Uterus (tissue), 4 donors: ENCODE data around the gene LORICRIN. TPM values are rescaled to one million over a fixed set of nuclear protein-coding genes. Genes with fewer than 3 reads are reported as not detected.

Source experiments
- DNase-seq, 2 donors: peaks; one replicate each; pipeline ENCODE4 v3.0.0-alpha.2; 2019 to 2020
- H3K27ac ChIP-seq, 2 donors: fragments of 200-600 bp; sonication (generic); 1 replicate in 1 of 2; 2 replicates in 1 of 2; pipeline ENCODE4 v1.5.1; 2016 to 2018
- H3K27me3 ChIP-seq, 2 donors: fragments of 200-600 bp; sonication (generic); one replicate each; pipeline ENCODE4 v1.5.1; 2018 to 2019; ENCODE audit warnings: control low read depth in 1 of 2
- H3K36me3 ChIP-seq, 2 donors: fragments of 200-600 bp; sonication (generic); one replicate each; pipeline ENCODE4 v1.5.1; 2019; ENCODE audit warnings: control low read depth in 1 of 2
- H3K4me1 ChIP-seq, 2 donors: fragments of 200-600 bp; sonication (generic); one replicate each; pipeline ENCODE4 v1.5.1; 2018 to 2019; ENCODE audit warnings: control low read depth in 1 of 2
- H3K4me3 ChIP-seq, 2 donors: fragments of 200-600 bp; sonication (generic); 1 replicate in 1 of 2; 2 replicates in 1 of 2; pipeline ENCODE4 v1.5.1; 2018 to 2019; ENCODE audit warnings: mild to moderate bottlenecking in 1 of 2
- H3K9me3 ChIP-seq, 2 donors: fragments of 200-600 bp; sonication (generic); one replicate each; pipeline ENCODE4 v1.5.1; 2019; ENCODE audit warnings: control low read depth in 1 of 2
- POLR2A ChIP-seq, 2 donors: fragments of 450-650 bp; IDR thresholded peaks; one replicate each; pipeline ENCODE4 v1.6.1; 2016; ENCODE audit warnings: antibody characterized with exemption in 2 of 2, mild to moderate bottlenecking in 1 of 2, moderate library complexity in 1 of 2
- intact Hi-C: fragments of 100-400 bp; cut with DNase I; formaldehyde crosslinking; loops from one replicate; pipeline ENCODE4 v1.15.1; 2023; ENCODE audit warnings: low total_unique reads
- total RNA-seq, 4 donors: library from RNA; depleted of rRNA in 3 of 4; stranded (reverse); fragments of >200 nt in 3 of 4; gene quantifications; one replicate each; pipeline versions ENCODE4 v1.1.0 to v1.2.4, GENCODE V29; 2014 to 2023
- TF ChIP-seq, protein P1 (sequence below), 4 experiments: fragments of 200-600 bp in 2 of 4; fragments of 450-650 bp in 2 of 4; sonication (generic) in 2 of 4; IDR thresholded peaks; one replicate each; pipeline ENCODE4 v1.5.1; 2016 to 2019; ENCODE audit warnings: antibody characterized with exemption in 4 of 4, mild to moderate bottlenecking in 2 of 4, moderate library complexity in 1 of 4
- donor health status: DM: yes; HTN: yes; CAD: no.

LORICRIN gene
- total RNA-seq, 4 donors from 2014 or later = not detected

GRCh38 chr1:153288634-153289275 lies 29.3 kb downstream of the LORICRIN start:
- H3K4me1 ChIP-seq = no peaks in the 10 kb centered on the region
- no peaks in the 10 kb centered on the region for H3K27me3 ChIP-seq
- H3K36me3 ChIP-seq = no peaks in the 10 kb centered on the region
- H3K4me3 ChIP-seq = no peak overlapping the region
- no peak overlapping the region for H3K27ac ChIP-seq
- no peaks in the 10 kb centered on the region for H3K9me3 ChIP-seq
- TF ChIP-seq POLR2A (IDR thresholded peaks at IDR 0.05) = no peak
- TF ChIP-seq, protein P1, sequence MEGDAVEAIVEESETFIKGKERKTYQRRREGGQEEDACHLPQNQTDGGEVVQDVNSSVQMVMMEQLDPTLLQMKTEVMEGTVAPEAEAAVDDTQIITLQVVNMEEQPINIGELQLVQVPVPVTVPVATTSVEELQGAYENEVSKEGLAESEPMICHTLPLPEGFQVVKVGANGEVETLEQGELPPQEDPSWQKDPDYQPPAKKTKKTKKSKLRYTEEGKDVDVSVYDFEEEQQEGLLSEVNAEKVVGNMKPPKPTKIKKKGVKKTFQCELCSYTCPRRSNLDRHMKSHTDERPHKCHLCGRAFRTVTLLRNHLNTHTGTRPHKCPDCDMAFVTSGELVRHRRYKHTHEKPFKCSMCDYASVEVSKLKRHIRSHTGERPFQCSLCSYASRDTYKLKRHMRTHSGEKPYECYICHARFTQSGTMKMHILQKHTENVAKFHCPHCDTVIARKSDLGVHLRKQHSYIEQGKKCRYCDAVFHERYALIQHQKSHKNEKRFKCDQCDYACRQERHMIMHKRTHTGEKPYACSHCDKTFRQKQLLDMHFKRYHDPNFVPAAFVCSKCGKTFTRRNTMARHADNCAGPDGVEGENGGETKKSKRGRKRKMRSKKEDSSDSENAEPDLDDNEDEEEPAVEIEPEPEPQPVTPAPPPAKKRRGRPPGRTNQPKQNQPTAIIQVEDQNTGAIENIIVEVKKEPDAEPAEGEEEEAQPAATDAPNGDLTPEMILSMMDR (IDR thresholded peaks at IDR 0.05) = no peak
- intact Hi-C loops = no loop called here
- no peak for DNase-seq

- TF ChIP-seq, protein P1 (IDR thresholded peaks at IDR 0.05) = no peak
- no peak for TF ChIP-seq POLR2A (IDR thresholded peaks at IDR 0.05)
- intact Hi-C loops = no loop called here
- DNase-seq = no peak
Measured at GRCh38 chr1:153291514-153291913, 32.0 kb downstream of the LORICRIN start.

GRCh38 chr1:153292185-153292584 lies 32.7 kb downstream of the LORICRIN start:
- TF ChIP-seq POLR2A (IDR thresholded peaks at IDR 0.05) = no peak
- TF ChIP-seq, protein P1 (IDR thresholded peaks at IDR 0.05) = no peak
- Histone ChIP-seq H3K27ac (no peak overlapping the region), H3K9me3 (no peaks in the 10 kb centered on the region), H3K4me3 (no peak overlapping the region), H3K4me1 (no peaks in the 10 kb centered on the region), H3K36me3 (no peaks in the 10 kb centered on the region), H3K27me3 (no peaks in the 10 kb centered on the region)
- no peak for DNase-seq
- intact Hi-C loops = no loop called here

More at GRCh38 chr1:153291514-153291913, 32.0 kb downstream of the LORICRIN start:
- no peak overlapping the region for H3K4me3 ChIP-seq
- no peaks in the 10 kb centered on the region for H3K4me1 ChIP-seq
- H3K9me3 ChIP-seq = no peaks in the 10 kb centered on the region
- H3K27me3 ChIP-seq = no peaks in the 10 kb centered on the region
- H3K27ac ChIP-seq = no peak overlapping the region
- no peaks in the 10 kb centered on the region for H3K36me3 ChIP-seq

DNA sequence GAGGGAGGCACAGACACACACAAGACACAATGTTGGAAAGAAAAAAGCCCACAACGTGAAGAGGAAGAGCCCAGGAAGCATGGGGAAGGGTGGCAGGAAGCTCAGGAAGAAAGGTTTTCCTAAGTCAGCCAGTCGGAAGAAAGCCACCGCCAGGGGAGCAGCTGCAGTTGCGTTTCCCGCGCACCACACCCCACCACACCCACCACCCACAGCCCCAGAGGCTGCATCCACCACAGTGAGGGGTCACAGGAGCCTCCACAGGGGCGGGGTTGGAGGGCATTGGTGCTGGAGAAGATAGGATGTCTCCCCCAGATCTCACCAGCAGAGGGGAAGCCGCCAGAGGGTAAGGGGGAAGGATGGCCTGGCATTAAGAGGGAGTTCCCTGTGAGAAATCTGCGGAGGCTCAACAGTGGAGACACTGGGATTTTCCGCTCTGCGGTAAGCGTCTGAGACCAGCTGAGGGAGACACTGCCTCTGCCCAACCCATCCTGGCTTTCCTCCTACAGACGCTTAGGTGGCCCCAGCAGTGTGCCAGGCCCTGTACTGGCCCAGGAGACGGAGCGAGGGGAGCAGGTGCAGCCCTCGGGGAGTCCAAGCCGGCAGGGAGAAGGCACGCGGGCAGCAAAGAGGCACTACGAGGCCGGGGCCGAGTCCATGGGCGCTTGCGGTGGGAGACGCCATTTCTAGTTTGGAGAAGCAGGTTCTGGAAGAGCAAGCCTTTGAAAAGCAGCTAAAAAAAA lies 33.4 kb downstream of the LORICRIN start:
- Histone ChIP-seq H3K27ac (no peak overlapping the region), H3K36me3 (no peaks in the 10 kb centered on the region), H3K9me3 (no peaks in the 10 kb centered on the region), H3K27me3 (no peaks in the 10 kb centered on the region), H3K4me3 (no peak overlapping the region), H3K4me1 (no peaks in the 10 kb centered on the region)
- intact Hi-C loops = no loop called here
- TF ChIP-seq, protein P1 (IDR thresholded peaks at IDR 0.05) = no peak
- no peak for TF ChIP-seq POLR2A (IDR thresholded peaks at IDR 0.05)
- DNase-seq = no peak

- Histone ChIP-seq H3K27me3 (no peaks in the 10 kb centered on the region), H3K4me1 (no peaks in the 10 kb centered on the region), H3K27ac (no peak overlapping the region), H3K9me3 (no peaks in the 10 kb centered on the region), H3K4me3 (no peak overlapping the region), H3K36me3 (no peaks in the 10 kb centered on the region)
- no peak for DNase-seq
- intact Hi-C loops = no loop called here
- TF ChIP-seq, protein P1 (IDR thresholded peaks at IDR 0.05) = no peak
- TF ChIP-seq POLR2A (IDR thresholded peaks at IDR 0.05) = no peak
Measured at GRCh38 chr1:153293480-153293775, 33.9 kb downstream of the LORICRIN start.
